ENCODE data around the gene REPS1. TPM values are rescaled to one million over a fixed set of nuclear protein-coding genes. Genes with fewer than 3 reads are reported as not detected.

Gene REPS1
- total RNA-seq, 1 experiment from 2014 or later, result 55.1 TPM

- no peak for TF ChIP-seq SP1 (CRISPR knock-in tag; conservative IDR thresholded peaks at IDR 0.05)
- no peak for TF ChIP-seq ATF2 (CRISPR knock-in tag; IDR thresholded peaks at IDR 0.05; ENCODE audit: borderline replicate concordance, low read depth)
These were observed 34.6 kb downstream of the REPS1 start (continued) for GRCh38 chr6:138953451-138953850.

GRCh38 chr6:138948546-138949179, 39.4 kb downstream of the REPS1 start:
- Mint-ChIP-seq H3K27me3 (ENCODE audit: low read depth) (no peaks in the 10 kb centered on the region), H3K36me3 (peaks cover 11% of the 10 kb centered on the region), H3K4me1 (peaks cover 39% of the 10 kb centered on the region), H3K27ac (peak overlapping the region; percentile 54; the same call in 1 of the 2 replicates), H3K4me3 (no peak overlapping the region), H3K9me3 (no peaks in the 10 kb centered on the region)
- ChIA-PET CTCF (no interaction called here), POLR2A (no interaction called here)
- ATAC-seq (peak; percentile 71), DNase-seq (ENCODE audit: low spot score) (no peak)
- TF ChIP-seq SMAD3 (CRISPR knock-in tag; IDR thresholded peaks at IDR 0.05; ENCODE audit: borderline replicate concordance) (no peak), ERG (CRISPR knock-in tag; IDR thresholded peaks at IDR 0.05) (no peak), CDX4 (CRISPR knock-in tag; IDR thresholded peaks at IDR 0.05; ENCODE audit: borderline replicate concordance) (no peak), AFF4 (CRISPR knock-in tag; IDR thresholded peaks at IDR 0.05; ENCODE audit: borderline replicate concordance) (no peak), ZNF671 (CRISPR knock-in tag; IDR thresholded peaks at IDR 0.05) (no peak), NR1H2 (CRISPR knock-in tag; IDR thresholded peaks at IDR 0.05) (no peak), ZMAT4 (CRISPR knock-in tag; IDR thresholded peaks at IDR 0.05) (no peak), NFYB (CRISPR knock-in tag; conservative IDR thresholded peaks at IDR 0.05; ENCODE audit: low read depth) (no peak), FOXJ3 (CRISPR knock-in tag; IDR thresholded peaks at IDR 0.05; ENCODE audit: borderline replicate concordance) (no peak), ATF2 (CRISPR knock-in tag; IDR thresholded peaks at IDR 0.05; ENCODE audit: borderline replicate concordance, low read depth) (no peak), NFE2L1 (CRISPR knock-in tag; IDR thresholded peaks at IDR 0.05) (no peak), ELF4 (CRISPR knock-in tag; IDR thresholded peaks at IDR 0.05; ENCODE audit: low read depth) (no peak), MYBL2 (CRISPR knock-in tag; IDR thresholded peaks at IDR 0.05) (no peak), HMGXB4 (CRISPR knock-in tag; IDR thresholded peaks at IDR 0.05) (no peak), ESRRA (CRISPR knock-in tag; IDR thresholded peaks at IDR 0.05; ENCODE audit: borderline replicate concordance) (no peak), HMGA2 (CRISPR knock-in tag; IDR thresholded peaks at IDR 0.05) (no peak), CBFB (CRISPR knock-in tag; IDR thresholded peaks at IDR 0.05; ENCODE audit: low read depth) (no peak), JUN (CRISPR knock-in tag; IDR thresholded peaks at IDR 0.05) (no peak), NFATC4 (CRISPR knock-in tag; IDR thresholded peaks at IDR 0.05) (no peak), ZNF423 (CRISPR knock-in tag; IDR thresholded peaks at IDR 0.05) (no peak)
